Measurements from ENCODE around the gene SYNGR2.
"Not testable (repeated sequence)": the region's sequence is repeated elsewhere in the genome, so short reads cannot be mapped to it uniquely, and the experiment has no call there.

SYNGR2 gene

DNA sequence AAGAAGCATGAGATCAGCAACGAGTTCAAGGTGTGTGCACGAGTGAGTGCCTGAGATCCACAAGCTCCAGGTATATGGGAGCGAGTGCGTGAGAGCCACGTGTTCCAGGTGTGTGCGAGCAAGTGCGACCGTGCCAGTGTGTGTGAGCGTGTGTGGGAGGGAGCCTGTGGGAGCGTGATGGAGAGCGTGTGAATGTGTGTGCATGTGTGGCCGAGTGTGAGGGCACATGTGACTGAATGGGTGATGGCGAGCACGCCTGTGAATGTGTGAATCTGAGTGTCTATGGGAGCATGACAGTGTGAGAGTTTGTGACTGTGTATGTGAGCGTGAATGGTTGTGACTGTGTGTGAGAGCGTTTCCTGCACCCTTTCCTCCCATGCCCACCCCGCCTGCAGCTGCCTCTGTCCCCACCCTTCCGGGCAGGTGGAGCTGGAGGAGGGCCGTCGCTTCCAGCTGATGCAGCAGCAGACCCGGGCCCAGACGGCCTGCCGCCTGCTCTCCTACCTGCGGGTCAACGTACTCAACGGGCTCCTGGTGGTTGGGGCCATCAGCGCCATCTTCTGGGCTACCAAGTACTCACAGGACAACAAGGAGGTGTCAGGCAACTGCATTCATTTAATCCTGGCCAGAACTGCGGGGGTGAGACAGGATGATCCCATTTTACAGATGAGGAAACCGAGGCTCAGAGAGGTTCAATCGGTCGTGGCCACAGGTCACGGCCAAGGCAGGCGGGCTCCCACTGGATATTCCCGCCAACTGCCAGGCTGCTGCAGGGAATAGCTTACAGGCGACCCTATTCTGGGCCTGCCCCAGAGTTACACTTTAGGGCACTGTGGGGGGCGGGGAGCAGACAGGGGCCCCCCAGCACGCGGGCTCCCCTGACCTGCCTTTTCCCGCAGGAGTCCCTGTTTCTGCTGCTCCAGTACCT is 34.1 kb upstream of the SYNGR2 start:
- TF ChIP-seq, protein P1, sequence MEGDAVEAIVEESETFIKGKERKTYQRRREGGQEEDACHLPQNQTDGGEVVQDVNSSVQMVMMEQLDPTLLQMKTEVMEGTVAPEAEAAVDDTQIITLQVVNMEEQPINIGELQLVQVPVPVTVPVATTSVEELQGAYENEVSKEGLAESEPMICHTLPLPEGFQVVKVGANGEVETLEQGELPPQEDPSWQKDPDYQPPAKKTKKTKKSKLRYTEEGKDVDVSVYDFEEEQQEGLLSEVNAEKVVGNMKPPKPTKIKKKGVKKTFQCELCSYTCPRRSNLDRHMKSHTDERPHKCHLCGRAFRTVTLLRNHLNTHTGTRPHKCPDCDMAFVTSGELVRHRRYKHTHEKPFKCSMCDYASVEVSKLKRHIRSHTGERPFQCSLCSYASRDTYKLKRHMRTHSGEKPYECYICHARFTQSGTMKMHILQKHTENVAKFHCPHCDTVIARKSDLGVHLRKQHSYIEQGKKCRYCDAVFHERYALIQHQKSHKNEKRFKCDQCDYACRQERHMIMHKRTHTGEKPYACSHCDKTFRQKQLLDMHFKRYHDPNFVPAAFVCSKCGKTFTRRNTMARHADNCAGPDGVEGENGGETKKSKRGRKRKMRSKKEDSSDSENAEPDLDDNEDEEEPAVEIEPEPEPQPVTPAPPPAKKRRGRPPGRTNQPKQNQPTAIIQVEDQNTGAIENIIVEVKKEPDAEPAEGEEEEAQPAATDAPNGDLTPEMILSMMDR (conservative IDR thresholded peaks at IDR 0.05; ENCODE audit: low read depth, low read length) = peak; percentile 69
- no peak for DNase-seq (ENCODE audit: low read depth)
- H3K4me3 ChIP-seq (ENCODE audit: low read length) = no peak overlapping the region

DNA sequence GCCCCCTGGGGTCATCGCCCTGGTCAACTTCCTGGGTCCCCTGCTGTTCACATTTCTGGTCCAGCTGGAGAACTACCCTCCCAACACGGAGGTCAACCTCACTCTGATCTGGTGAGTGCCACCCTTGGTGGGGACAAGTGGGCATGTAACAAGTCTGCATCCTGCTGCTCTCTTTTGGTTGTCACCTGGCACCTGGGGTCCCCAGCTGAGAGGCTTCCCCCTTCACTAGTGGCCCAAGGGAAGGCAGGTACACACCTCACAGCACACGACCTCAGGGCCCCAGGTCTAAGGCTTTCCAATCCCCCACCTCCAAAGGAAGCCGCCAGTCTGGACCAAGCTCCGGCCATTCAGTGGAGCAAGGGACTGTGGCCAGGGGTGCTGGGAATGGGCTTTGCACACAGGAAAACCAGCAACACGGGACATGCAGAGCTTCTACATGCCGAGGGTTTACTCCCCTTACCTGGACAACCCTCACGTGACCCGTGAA is 33.4 kb upstream of the SYNGR2 start:
- no peak overlapping the region for H3K4me3 ChIP-seq (ENCODE audit: low read length)
- TF ChIP-seq, protein P1 (conservative IDR thresholded peaks at IDR 0.05; ENCODE audit: low read depth, low read length) = no peak
- DNase-seq (ENCODE audit: low read depth) = no peak

DNA sequence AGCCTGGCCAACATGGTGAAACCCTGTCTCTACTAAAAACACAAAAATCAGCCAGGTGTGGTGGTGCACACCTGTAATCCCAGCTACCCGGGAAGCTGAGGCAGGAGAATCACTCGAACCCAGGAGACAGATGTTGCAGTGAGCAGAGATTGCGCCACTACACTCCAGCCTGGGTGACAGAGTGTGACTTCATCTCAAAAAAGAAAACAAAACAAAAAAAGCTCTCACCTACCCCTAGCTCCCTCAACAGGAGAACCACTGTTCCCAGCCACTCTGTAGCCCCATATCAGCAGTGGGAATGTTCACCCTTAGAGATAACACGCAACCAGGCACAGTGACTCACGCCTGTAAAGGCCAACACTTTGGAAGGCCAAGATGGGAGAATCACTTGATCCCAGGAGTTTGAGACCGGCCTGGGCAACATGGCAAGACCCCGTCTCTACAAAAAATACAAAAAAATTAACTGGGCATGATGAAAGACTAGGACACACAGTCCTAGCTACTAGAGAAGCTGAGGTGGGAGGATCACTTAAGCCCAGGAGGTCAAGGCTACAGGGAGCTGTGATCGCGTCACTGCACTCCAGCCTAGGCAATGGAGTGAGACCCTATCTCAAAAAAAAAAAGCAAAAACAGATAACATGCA is 32.4 kb upstream of the SYNGR2 start:
- no peak overlapping the region for H3K4me3 ChIP-seq (ENCODE audit: low read length)
- TF ChIP-seq, protein P1 (conservative IDR thresholded peaks at IDR 0.05; ENCODE audit: low read depth, low read length) = no peak

DNA sequence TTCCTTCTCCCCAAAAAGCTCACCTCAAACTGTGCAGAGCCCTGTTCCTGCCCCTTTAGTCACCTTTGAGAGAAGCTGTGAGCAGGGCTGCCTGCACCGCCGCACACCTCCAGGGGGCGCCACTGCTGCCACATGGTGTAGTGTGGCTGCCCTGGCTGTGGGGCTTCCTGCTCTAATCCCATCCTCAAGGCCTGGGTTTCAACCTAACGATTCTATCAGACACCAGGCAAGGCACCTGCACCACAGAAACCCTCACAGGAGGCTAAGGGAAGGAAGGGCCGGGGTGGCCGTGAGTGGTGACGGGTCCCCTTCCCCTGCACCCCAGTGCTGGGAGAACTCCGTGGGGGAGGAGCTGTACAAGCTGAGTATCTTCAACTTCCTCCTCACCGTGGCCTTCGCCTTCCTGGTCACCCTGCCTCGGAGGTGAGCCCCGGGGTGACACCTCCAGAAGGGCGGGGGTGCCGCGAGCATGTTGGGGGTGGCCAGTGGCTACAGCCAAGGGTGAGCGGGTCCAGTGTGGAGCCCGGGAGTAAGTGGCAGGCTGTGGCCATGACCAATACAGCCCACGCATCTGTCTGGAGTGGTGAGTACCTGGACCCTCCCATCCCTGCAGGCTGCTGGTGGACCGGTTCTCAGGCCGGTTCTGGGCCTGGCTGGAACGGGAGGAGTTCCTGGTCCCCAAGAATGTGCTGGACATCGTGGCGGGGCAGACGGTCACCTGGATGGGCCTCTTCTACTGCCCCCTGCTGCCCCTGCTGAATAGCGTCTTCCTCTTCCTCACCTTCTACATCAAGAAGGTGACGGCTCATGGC is 30.8 kb upstream of the SYNGR2 start:
- TF ChIP-seq, protein P1 (conservative IDR thresholded peaks at IDR 0.05; ENCODE audit: low read depth, low read length) = peak; percentile 49
- H3K4me3 ChIP-seq (ENCODE audit: low read length) = no peak overlapping the region
- DNase-seq (ENCODE audit: low read depth) = no peak

More for the DNA sequence above, 32.4 kb upstream of the SYNGR2 start:
- DNase-seq (ENCODE audit: low read depth) = no peak

DNA sequence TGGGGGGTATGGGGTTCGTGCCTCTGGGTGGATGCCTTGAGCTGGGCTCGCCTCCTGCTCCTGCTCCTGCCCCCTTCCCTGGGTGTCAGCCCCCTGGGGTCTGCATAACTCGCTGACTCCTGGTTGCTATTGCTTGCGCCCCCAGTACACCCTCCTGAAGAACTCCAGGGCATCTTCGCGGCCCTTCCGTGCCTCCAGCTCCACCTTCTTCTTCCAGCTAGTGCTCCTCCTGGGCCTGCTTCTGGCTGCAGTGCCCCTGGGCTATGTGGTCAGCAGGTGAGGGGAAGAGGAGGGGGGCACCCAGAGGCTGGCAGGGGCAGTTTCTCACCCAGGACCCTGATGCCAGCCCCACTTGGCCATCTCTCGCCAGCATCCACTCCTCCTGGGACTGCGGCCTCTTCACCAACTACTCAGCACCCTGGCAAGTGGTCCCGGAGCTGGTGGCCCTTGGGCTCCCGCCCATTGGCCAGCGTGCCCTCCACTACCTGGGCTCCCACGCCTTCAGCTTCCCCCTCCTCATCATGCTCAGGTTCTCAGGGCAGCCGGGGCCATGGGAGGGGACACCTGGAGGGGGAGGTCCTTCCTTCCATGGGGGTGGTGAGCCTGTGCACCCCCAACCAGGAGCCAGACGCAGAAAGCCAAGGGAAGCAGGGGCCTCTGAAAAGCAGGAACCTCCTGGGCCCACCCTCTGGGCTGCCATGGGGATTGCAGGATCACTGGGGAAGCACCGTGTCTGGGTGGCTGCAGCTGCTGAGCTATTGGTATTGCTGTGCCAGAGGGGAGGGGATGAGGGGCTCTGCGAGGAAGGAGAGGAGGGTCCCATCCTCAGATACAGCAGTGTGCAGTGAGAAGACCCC is 29.9 kb upstream of the SYNGR2 start:
- DNase-seq (ENCODE audit: low read depth) = no peak
- H3K4me3 ChIP-seq (ENCODE audit: low read length) = no peak overlapping the region
- TF ChIP-seq, protein P1 (conservative IDR thresholded peaks at IDR 0.05; ENCODE audit: low read depth, low read length) = no peak

DNA sequence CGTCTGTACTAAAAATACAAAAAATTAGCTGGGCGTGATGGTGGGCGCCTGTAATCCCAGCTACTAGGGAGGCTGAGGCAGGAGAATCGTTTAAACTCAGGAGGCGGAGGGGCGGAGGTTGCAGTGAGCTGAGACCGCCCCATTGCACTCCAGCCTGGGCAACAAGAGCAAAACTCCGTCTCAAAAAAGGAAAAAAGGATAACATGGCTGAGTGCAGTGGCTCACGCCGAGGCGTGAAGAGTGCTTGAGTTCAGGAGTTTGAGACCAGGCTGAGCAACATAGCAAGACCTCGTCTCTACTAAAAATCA is 28.6 kb upstream of the SYNGR2 start:
- not testable (repeated sequence) for H3K4me3 ChIP-seq (ENCODE audit: low read length)

More for the DNA sequence above, 28.6 kb upstream of the SYNGR2 start:
- DNase-seq (ENCODE audit: low read depth) = not testable (repeated sequence)
